ENCODE measurements around the gene ZNF766.
"Not testable (repeated sequence)": the region's sequence is repeated elsewhere in the genome, so short reads cannot be mapped to it uniquely, and the experiment has no call there.

ZNF766 gene

DNA sequence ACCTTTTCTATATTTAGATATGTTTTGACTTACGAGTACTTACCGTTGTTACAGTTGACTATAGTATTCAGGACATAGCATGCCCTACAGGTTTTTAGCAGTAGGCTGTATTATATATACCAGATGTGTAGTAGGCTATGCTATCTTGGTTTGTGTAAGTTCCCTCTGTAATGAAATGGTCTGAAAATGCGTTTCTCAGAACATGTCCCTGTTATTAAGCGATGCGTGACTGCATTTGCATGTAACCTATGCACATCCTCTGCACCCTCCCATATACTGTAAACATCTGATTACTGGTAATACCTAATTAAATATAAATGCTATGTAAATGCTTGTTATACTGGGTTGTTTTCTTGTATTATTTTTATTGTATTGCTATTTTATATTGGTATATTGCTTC is 6.6 kb downstream of the ZNF766 start:
- no peak for DNase-seq (ENCODE audit: low spot score)

DNA sequence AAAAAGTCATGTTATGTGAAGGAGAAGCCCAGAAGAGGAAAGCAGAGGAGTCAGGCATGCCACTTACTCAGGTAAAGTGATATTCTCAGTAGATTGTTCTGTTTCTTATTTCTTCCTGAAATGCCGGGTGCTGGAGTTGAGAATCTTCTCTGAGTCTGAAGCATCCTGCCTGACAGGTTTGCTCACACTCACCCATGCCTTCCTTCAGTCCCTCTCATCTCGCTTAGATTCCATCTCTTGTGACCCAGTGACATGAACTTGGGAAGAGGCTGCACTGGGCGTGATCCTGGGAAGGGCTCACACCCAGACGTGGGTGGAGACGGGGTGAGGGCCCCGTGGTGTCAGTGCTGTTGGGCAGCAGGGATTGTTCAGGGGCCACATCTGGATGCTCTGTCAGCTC is 8.1 kb downstream of the ZNF766 start:
- no peak for DNase-seq (ENCODE audit: low spot score)

DNA sequence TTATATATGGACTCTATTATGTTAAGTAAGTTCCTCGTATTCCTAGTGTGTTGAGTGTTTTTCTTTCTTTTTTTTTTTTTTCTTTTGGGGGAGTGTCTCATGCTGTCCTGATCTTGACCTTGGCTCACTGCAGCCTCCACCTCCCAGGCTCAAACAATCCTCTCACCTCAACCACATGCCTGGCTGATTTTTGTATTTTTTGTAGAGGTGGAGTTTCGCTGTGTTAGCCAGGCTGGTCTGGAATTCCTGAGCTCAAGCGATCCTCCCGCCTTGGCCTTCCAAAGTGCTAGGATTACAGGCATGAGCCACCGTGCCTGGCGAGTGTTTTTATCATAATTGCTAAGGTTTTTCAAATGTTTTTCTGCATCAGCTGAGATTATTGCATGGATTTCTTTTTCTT is 16.9 kb downstream of the ZNF766 start:
- DNase-seq (ENCODE audit: low spot score): no peak

DNA sequence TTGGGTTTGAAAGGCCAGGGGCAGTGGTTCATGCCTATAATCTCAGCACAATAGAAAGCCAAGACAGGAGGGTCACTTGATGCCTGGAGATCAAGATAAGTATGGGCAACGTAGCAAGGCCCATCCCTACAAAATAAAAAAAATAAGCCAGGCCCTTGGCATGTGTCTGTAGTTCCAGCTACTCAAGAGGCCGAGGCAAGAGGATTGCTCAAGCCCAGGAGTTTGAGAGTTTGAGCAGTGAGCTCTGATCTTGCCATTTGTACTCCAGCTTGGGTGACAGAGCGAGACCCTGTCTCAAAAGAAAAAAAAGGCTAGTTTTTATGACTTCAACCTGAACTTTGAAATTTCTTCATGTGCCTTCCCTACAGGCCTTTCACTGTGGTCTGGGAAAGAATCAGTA is 22.4 kb downstream of the ZNF766 start:
- DNase-seq (ENCODE audit: low spot score): no peak

DNA sequence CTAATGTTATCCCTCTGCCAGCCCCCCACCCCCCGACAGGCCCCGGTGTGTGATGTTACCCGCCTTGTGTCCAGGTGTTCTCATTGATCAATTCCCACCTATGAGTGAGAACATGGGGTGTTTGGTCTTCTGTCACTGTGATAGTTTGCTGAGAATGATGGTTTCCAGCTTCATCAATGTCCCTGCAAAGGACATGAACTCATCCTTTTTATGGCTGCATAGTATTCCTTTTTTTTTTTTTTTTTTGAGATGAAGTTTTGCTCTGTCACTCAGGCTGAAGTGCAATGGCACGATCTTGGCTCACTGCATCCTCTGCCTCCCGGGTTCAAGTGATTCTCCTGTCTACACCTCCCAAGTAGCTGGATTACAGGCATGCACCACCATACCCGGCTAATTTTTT is 23.6 kb downstream of the ZNF766 start:
- not testable (repeated sequence) for DNase-seq (ENCODE audit: low spot score)

DNA sequence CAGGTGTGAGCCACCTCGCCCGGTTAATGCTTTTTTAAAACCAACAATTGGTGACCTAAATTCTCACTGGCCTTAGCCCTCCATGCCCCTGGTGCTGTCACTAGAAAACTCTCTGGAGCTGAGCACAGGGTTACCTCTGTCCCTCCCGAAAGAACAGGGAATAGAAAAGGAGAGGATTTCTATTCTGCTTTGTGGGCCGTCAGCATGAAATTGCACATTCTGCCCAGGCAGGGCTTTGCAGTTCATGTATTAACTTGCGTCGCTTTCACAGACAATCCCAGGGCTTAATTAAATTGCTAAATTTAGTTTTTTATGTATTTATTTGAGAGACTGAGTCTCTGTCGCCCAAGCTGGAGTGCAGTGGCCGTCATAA is 27.0 kb downstream of the ZNF766 start:
- no peak for DNase-seq (ENCODE audit: low spot score)

DNA sequence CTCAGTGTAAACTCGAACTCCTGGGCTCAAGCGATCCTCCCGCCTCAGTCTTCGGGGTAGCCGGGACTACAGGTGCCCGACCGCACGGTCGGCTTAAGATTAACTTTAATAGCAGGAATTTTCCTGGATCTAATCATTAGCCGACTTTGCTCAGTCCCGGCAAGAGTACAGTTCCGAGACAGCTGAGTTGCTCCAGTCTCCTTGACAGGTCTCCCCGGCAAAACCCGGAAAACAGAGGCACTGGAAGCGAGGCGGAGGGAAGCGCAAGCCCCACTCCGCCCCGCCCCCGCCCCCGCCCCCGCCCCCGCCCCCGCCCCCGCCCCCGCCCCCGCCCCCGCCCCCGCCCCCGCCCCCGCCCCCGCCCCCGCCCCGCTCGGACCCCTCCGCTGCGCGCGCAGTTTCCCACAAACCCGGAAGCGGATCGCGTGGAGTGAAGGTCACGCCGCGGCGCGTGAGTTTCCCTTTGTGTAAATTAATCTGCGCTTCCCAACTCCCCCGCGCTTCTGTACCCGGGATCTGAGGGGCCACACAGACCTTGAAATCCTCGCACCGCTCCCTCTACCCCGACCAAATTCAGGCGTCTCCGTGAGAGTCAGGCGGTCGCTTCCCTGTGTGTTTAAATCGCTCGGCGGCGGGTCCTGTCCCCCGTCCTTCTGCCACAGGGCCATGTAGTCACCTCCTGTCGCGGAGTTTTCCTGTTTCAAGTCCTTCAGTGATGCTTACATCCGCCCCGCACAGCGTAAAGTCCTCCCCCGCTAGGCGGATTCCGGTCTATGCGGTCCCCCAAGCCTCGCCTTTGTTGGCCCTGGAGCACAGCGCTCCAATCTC is 27.6 kb downstream of the ZNF766 start, which contains the start of gene ZNF480:
ZNF480 (plus strand) TSS at position 397 of the 828 bp plus-strand sequence. CDS start 3,244 bp downstream, outside the sequence.
- peak; percentile 86 for DNase-seq (ENCODE audit: low spot score)

DNA sequence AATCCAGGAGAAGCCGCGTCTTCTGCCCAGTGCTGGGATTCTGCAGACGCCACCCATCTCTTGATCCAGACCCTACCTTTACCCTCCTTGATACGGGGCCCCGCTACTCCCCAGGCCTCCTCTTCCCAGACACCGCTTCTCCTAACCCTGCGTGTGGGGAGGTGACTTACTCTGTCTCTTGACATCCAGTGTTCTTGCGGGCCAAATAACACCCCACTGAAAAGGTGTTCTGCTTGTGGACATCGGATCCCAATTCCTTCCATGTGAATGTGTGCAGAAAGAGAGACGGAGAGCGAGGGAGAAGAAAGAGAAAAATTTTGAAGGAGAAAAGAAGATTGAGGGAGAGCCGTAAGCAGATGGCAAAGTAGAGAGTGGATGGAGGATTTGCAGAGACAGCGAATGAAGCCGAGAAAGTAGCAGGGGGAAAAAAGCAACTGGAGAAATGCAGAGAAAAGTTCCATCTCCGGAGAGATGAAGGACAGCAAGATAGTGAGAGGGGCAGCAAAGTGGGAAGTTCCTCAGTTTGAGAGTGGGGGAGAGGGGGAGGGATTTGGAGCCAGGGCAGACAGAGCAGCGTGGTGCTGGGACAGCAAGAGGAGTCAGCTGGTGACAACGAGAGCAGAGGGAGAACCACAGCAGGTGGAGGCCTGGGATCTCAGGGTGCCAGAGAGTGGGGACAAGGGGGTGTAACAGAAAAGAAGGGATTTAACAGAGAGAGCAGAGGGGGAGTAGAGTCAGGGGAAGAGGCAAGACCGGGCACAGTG is 28.4 kb downstream of the ZNF766 start:
- no peak for DNase-seq (ENCODE audit: low spot score)

DNA sequence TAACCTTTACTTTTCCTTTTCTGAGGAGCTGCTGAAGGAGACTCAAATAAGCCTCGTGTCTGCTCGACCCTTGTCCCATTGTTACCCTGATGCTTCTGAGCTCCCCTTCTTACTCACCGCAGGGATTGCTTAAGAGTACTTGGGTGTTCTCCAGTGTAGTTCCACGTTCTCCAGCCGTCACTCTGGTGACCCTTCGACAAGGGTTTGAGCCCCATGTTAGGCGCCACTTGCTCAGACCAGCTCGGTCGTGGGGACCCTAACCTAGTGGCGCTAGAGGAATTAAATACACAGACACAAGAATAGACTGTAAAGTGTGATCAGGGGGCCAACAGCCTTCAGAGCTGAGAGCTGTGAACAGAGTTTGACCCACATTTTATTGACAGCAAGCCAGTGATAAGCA is 37.9 kb downstream of the ZNF766 start:
- peak; percentile 4 for DNase-seq (ENCODE audit: low spot score)

DNA sequence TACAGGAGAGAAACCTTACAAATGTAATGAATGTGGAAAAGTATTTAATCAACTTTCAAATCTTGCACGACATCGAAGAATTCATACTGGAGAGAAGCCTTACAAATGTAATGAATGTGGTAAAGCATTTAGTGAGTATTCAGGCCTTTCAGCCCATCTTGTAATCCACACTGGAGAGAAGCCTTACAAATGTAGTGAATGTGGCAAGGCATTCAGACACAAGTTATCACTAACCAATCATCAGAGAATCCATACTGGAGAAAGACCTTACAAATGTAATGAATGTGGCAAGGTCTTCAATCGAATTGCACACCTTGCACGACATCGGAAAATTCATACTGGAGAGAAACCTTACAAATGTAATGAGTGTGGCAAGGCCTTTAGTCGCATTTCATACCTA is 53.0 kb downstream of the ZNF766 start:
- no peak for DNase-seq (ENCODE audit: low spot score)

DNA sequence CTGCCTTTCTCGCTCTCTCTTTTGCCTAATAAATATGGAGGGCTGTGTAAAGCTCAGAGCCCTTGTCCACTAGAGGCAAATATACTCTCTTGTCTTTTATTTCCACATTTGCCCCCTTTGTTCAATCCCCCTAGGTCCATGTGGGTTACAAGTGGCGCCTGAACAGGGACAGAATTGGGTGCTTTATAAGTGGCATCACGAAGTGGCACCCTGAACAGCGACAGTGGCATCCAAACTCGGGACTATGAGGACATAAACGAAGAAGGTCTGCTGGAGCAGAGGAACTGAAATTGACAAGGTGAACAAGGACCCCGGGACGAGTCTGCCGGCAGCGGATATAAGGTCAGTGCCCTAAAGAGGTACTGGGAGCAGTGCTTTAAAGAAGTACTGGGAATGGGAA is 62.4 kb downstream of the ZNF766 start:
- DNase-seq (ENCODE audit: low spot score): no peak

DNA sequence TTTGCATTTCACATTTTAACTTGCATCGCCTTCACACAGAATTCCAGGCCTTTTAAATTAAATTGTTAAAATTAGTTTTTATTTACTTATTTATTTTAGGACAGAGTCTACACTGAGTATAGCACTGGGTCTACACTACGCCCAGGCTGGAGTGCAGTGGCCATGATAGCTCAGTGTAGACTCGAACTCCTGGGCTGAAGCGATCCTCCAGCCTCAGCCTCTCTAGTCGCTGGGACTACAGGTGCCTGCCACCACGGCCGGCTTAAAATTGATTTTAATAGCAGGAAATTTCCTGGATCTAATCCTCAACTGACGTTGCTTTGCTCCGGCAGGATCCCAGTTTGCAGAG is 66.4 kb downstream of the ZNF766 start:
- no peak for DNase-seq (ENCODE audit: low spot score)

DNA sequence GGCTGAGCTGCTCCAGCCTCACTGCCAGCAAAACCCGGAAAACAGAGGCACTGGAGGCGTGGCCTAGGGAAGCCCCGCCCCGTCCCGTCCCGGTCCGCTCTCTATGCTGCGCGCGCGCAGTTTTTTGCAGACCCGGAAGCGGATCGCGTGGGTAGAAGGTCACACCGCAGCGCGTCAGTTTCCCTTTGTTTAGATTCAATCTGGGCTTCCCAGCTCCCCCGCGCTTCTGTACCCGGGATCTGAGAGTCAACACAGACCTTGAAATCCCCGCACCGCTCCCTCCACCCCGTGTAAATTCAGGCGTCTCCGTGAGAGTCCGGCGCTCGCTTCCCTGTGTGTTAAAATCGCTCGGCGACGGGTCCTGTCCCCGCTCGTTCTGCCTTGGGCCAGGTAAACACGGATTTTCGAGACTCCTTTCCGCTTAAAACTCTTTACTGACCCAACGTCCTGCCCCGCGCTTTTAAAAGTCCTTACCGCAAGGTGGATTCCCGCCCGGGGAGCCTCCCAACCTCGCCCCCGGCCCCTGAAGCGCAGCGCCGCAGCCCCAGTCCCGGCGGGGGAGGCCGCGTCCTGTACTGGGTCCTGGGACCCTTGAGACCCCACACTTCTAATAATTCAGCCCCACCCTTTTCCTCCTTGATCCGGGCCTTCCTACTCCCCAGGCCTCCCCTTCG is 66.9 kb downstream of the ZNF766 start, which contains the start of gene ZNF610:
ZNF610 (plus strand) TSS at position 127 of the 674 bp plus-strand sequence. CDS start 12,930 bp downstream, outside the sequence.
- DNase-seq (ENCODE audit: low spot score): peak; percentile 80

DNA sequence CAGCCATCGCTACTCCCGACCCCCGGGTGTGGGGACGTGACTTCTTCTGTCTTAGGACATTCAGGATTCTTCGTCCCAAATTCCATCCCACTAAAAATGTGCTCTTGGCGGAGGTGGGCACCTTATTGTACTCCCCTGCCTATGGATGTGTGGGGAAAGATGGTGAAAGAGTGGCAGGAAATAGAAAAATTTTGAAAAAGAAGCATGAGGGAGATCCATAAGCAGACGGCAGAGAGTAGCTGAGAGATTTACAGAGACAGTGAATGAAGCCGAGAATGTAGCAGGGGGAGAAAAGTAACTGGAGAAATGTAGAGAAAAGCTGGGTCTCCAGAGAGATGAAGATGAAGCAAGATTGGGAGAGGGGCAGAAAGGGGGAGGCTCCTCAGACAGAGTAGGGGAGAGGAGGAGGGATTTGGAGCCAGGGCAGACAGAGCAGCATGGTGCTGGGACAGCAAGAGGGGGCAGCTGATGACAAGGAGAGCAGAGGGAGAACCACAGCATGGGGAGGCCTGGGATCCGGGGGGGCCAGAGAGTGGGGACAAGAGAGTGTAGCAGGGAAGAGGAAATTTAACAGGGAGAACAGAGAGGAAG is 67.5 kb downstream of the ZNF766 start:
- no peak for DNase-seq (ENCODE audit: low spot score)

DNA sequence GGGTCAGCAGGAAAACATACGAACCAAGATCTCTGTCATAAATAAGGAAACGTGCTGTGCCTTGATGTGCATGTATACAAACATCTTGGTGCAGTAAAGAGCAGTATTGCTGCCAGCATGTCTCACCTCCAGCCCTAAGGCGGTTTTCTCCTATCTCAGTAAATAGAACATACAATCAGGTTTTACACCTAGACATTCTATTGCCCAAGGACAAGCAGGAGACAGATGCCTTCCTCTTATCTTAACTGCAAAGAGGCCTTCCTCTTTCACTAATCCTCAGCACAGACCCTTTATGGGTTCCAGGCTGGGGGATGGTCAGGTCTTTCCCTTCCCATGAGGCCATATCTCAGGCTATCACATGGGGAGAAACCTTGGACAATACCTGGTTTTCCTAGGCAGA is 69.6 kb downstream of the ZNF766 start:
- DNase-seq (ENCODE audit: low spot score): not testable (repeated sequence)

DNA sequence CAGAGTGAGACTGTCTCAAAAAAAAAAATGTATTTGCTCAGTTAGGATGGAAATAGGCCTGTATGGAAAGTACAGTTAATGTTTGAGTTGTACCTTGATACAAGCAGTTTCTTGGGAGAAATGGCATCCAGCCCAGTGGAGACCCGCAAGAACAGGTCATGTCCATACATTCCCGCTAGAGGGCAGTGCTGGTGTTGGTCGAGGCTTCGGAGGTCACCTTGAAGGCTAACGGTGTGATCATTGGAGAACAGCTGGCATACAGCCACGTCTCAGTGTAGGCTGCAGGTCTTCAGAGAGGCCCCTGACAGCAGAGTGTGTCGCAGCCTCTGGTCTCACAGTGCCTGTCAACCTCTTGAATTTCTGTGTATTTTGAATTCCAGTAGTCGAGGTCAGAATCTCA is 74.2 kb downstream of the ZNF766 start:
- DNase-seq (ENCODE audit: low spot score): peak; percentile 57

DNA sequence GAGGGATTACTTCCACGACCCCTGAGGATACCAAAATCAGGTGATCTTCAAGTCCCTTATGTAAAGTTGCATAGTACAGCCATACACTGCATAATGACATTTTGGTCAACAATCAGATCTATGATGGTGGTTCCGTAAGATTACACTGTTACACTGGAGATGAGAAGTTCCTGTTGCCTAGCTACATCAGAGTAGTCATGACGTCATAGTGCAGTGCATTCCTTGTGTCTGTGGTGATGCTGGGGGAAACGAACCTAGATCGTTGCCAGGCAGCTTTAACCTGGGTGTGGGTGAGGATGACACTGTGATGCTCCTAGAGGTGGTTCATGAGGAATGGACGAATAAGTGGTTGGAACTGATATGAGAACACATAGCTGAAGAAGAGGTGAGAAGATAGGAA is 75.8 kb downstream of the ZNF766 start:
- no peak for DNase-seq (ENCODE audit: low spot score)
